ENCODE results near the gene EIF2AK2. TPM values are rescaled to one million over a fixed set of nuclear protein-coding genes. Genes with fewer than 3 reads are reported as not detected.

The EIF2AK2 gene
- total and polyA plus RNA-seq, 10 of the 15 experiments (the other 5 are each of a cell fraction or from before 2014, with no cell fraction given) = 16.2 to 81.4 (median 63.3) TPM

DNA sequence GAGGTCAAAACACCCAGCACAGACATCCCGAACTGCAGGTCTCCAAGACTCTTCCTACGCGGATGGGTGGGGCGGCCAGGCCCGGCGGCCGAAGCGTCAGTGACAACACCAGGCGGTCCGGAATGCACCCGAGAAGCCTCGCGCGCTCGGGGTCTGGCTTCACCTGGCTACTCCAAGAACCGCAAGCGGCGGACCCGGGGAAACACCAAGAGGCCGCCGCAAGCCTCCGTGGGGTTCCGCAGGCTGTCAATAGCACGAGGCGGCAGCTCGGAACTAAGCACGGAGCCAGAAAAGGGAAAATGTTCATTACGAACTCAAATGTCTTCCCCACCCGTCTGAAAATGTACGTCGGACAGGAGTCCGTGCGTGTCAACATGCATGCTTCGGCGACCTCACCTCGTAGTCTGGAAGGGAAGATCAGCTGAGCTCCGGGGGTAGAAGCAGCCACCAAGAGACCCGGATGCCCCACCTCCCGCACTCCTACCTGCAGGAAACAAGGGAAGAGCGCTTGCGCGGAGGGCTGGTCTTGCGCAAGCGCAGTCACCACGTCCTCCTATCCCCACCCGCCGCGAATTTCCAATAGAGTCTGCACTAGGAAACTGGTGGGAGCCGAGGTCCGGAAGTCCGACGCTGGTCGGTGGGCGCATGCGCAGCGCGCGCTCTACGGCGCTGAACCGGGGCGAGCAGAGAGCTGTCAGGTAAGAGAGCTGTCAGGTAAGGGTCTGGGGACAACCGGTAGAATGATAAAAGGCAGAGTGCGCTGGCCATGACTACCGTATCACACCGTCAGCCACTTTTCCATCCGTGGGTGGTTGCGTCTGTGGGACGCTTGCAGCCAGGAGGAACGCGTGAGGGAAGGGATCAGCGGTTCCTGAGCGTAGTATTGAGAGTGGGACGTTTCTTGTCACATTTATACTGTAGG, 72.6 kb downstream of the EIF2AK2 start, which contains the start of the genes GPATCH11 and HEATR5B:
GPATCH11 (plus strand) TSS at position 646 of the 922 bp plus-strand sequence. CDS start 3,864 bp downstream, outside the sequence.
HEATR5B (minus strand) TSS at position 500 of the 922 bp plus-strand sequence. CDS start 958 bp downstream, outside the sequence.
- ChIA-PET SMC1A (ENCODE audit: uncharacterized antibody, unreplicated experiment) (interaction anchor here (0.6 to 2.3 kb wide), 8 partner anchors 8 to 838 kb away, joined by 3 to 9 read pairs (median 3); no protein-coding TSS in a partner anchor), RAD21 (ENCODE audit: unreplicated experiment) (interaction anchor here (1.0 to 1.5 kb wide), 4 partner anchors 8 to 125 kb away, joined by 3 to 5 read pairs (median 3); no protein-coding TSS in a partner anchor), CTCF (interaction anchor here (1.2 to 1.4 kb wide), 3 partner anchors 9 to 120 kb away, joined by 3 to 4 read pairs (median 3); no protein-coding TSS in a partner anchor), POLR2A (interaction anchor here (0.6 to 2.1 kb wide), 5 partner anchors 29 to 118 kb away, joined by 3 to 6 read pairs (median 3); partner anchors contain the start of gene STRN)
- no TSS peak for BruUV-seq (replicated peaks)
- peaks cover 19% of the 10 kb centered on the region for H3K4me1 ChIP-seq (ENCODE audit: control insufficient read depth, insufficient read depth, low read length)
- H3K4me3 ChIP-seq = peak within 1 kb of the TSS; percentile 87
- ATAC-seq (peak; percentile 86), FAIRE-seq (peak; percentile 68), DNase-seq (ENCODE audit: low read depth, low spot score) (peak; percentile 95)
- intact Hi-C loops (cut with micrococcal nuclease; ENCODE audit: unreplicated experiment) (loop anchor here (2.0 to 5.0 kb wide), 2 partner anchors 71 to 117 kb away; partner anchors contain the start of gene STRN), in situ Hi-C loops (cut with MboI) (no loop called here)
- H3K9ac ChIP-seq (ENCODE audit: control insufficient read depth, insufficient read depth, low read length) = peak within 1 kb of the TSS; percentile 57
- H3K27ac ChIP-seq (ENCODE audit: control insufficient read depth, insufficient read depth) = peak within 1 kb of the TSS; percentile 78
- peak within 1 kb of the TSS; percentile 97 for H2AFZ ChIP-seq (ENCODE audit: control insufficient read depth, low read depth, low read length)
- H4K20me1 ChIP-seq (ENCODE audit: control insufficient read depth, insufficient read depth) = no peaks in the 10 kb centered on the region
- peaks cover 44% of the 10 kb centered on the region for H3K79me2 ChIP-seq (ENCODE audit: control insufficient read depth, insufficient read depth, low read length)
- 2% methylated on average over 74 of the region's 74 CpGs for WGBS (ENCODE audit: insufficient coverage, insufficient replicate concordance, low lambda C conversion rate, missing lambda C conversion rate)
- H3K36me3 ChIP-seq (ENCODE audit: control insufficient read depth in 2 of 2, insufficient read depth in 2 of 2, low read length in 1 of 2) = peaks cover 0 to 6% of the 10 kb centered on the region in 2 experiments; a peak in 2 of 4 replicates
- H3K9me3 ChIP-seq (replicated peaks; ENCODE audit: control insufficient read depth, insufficient read depth, low read length) = no peaks in the 10 kb centered on the region
- H3K4me2 ChIP-seq (ENCODE audit: control insufficient read depth, insufficient read depth) = peak within 1 kb of the TSS; percentile 84
- H3K27me3 ChIP-seq (replicated peaks in 1 of 2; ENCODE audit: control insufficient read depth in 2 of 2, insufficient read depth in 2 of 2, low read length in 1 of 2) = no peaks in the 10 kb centered on the region
- TF ChIP-seq, protein P1, sequence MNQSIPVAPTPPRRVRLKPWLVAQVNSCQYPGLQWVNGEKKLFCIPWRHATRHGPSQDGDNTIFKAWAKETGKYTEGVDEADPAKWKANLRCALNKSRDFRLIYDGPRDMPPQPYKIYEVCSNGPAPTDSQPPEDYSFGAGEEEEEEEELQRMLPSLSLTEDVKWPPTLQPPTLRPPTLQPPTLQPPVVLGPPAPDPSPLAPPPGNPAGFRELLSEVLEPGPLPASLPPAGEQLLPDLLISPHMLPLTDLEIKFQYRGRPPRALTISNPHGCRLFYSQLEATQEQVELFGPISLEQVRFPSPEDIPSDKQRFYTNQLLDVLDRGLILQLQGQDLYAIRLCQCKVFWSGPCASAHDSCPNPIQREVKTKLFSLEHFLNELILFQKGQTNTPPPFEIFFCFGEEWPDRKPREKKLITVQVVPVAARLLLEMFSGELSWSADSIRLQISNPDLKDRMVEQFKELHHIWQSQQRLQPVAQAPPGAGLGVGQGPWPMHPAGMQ (IDR thresholded peaks at IDR 0.05; ENCODE audit: borderline replicate concordance) = 0 out of 2 replicates have a peak, but pooled peaks have one; percentile 13
- no peak for TF ChIP-seq SPI1 (IDR thresholded peaks at IDR 0.05; ENCODE audit: borderline replicate concordance, insufficient read depth, low read depth, low read length)
- TF ChIP-seq, protein P2, sequence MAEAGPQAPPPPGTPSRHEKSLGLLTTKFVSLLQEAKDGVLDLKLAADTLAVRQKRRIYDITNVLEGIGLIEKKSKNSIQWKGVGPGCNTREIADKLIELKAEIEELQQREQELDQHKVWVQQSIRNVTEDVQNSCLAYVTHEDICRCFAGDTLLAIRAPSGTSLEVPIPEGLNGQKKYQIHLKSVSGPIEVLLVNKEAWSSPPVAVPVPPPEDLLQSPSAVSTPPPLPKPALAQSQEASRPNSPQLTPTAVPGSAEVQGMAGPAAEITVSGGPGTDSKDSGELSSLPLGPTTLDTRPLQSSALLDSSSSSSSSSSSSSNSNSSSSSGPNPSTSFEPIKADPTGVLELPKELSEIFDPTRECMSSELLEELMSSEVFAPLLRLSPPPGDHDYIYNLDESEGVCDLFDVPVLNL (IDR thresholded peaks at IDR 0.05; ENCODE audit: low read depth, low read length) = peak; percentile 63; the same call in 1 of the 2 replicates
- no peak for TF ChIP-seq ZZZ3 (IDR thresholded peaks at IDR 0.05; ENCODE audit: control insufficient read depth, insufficient read length, low read depth)
- TF ChIP-seq MXI1 (IDR thresholded peaks at IDR 0.05; ENCODE audit: low read depth, low read length) = peak; percentile 79
- TF ChIP-seq, protein P3, sequence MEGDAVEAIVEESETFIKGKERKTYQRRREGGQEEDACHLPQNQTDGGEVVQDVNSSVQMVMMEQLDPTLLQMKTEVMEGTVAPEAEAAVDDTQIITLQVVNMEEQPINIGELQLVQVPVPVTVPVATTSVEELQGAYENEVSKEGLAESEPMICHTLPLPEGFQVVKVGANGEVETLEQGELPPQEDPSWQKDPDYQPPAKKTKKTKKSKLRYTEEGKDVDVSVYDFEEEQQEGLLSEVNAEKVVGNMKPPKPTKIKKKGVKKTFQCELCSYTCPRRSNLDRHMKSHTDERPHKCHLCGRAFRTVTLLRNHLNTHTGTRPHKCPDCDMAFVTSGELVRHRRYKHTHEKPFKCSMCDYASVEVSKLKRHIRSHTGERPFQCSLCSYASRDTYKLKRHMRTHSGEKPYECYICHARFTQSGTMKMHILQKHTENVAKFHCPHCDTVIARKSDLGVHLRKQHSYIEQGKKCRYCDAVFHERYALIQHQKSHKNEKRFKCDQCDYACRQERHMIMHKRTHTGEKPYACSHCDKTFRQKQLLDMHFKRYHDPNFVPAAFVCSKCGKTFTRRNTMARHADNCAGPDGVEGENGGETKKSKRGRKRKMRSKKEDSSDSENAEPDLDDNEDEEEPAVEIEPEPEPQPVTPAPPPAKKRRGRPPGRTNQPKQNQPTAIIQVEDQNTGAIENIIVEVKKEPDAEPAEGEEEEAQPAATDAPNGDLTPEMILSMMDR (IDR thresholded peaks at IDR 0.05 in 2 of 3, conservative IDR thresholded peaks at IDR 0.05 in 1 of 3; ENCODE audit: control insufficient read depth in 2 of 3, extremely low read depth in 1 of 3, insufficient read depth in 1 of 3, low read depth in 3 of 3, low read length in 3 of 3) = no peak
- TF ChIP-seq WRNIP1 (IDR thresholded peaks at IDR 0.05; ENCODE audit: borderline replicate concordance, low read depth, low read length) = 0 out of 2 replicates have a peak, but pooled peaks have one; percentile 18
- TF ChIP-seq TBL1XR1 (IDR thresholded peaks at IDR 0.05; ENCODE audit: low read depth, low read length) = 0 out of 2 replicates have a peak, but pooled peaks have one; percentile 44
- TF ChIP-seq, protein P4, sequence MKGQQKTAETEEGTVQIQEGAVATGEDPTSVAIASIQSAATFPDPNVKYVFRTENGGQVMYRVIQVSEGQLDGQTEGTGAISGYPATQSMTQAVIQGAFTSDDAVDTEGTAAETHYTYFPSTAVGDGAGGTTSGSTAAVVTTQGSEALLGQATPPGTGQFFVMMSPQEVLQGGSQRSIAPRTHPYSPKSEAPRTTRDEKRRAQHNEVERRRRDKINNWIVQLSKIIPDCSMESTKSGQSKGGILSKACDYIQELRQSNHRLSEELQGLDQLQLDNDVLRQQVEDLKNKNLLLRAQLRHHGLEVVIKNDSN (IDR thresholded peaks at IDR 0.05; ENCODE audit: borderline replicate concordance, extremely low read length, insufficient read depth, low read depth, low read length) = no peak
- no peak for TF ChIP-seq RAD51 (IDR thresholded peaks at IDR 0.05)
- TF ChIP-seq ATF7 (IDR thresholded peaks at IDR 0.05; ENCODE audit: low read depth) = peak; percentile 10; the same call in 1 of the 2 replicates

All from GM12878 (cell line).